ENCODE data around the gene ZBTB16. TPM values are rescaled to one million over a fixed set of nuclear protein-coding genes. Genes with fewer than 3 reads are reported as not detected.

ZBTB16 gene
- total and polyA plus RNA-seq, 2 donors (not counting 3 experiments of a cell fraction or from before 2014, with no cell fraction given), result 9.8 to 20.3 TPM

GRCh38 chr11:114256967-114257286, 197.4 kb downstream of the ZBTB16 start:
- CTCF ChIA-PET, result interaction anchor here (0.8 to 11.9 kb wide), 6 partner anchors 197 to 361 kb away, joined by 3 to 539 read pairs (median 122); partner anchors contain the start of gene ZBTB16

More at GRCh38 chr11:114256967-114257286, 197.4 kb downstream of the ZBTB16 start:
- intact Hi-C loops (cut with micrococcal nuclease), result loop anchor here (1.0 kb wide), 1 partner anchor 77 kb away; no protein-coding TSS in a partner anchor
- no peak for TF ChIP-seq EZH2 (IDR thresholded peaks at IDR 0.05; ENCODE audit: borderline replicate concordance, low read depth, low read length, severe bottlenecking)
- no peak for TF ChIP-seq POLR2AphosphoS5 (IDR thresholded peaks at IDR 0.05; ENCODE audit: insufficient read depth, low read depth, low read length)
- no peak for TF ChIP-seq FOS (IDR thresholded peaks at IDR 0.05; ENCODE audit: borderline replicate concordance, insufficient read depth, low read length)
- no peak for TF ChIP-seq JUN (IDR thresholded peaks at IDR 0.05; ENCODE audit: borderline replicate concordance, insufficient read depth, insufficient read length, low read depth)
- no peak for TF ChIP-seq MYC (IDR thresholded peaks at IDR 0.05; ENCODE audit: low read depth, low read length)
- no peak for TF ChIP-seq GATA2 (IDR thresholded peaks at IDR 0.05; ENCODE audit: insufficient read depth, insufficient read length, low read depth, low read length)
- no peak for TF ChIP-seq MAX (IDR thresholded peaks at IDR 0.05; ENCODE audit: insufficient read depth, insufficient read length)
- TF ChIP-seq CTCF (IDR thresholded peaks at IDR 0.05; ENCODE audit: extremely low read depth in 1 of 2, insufficient read depth in 1 of 2, low read depth in 1 of 2, low read length in 2 of 2), result no peak
- TF ChIP-seq POLR2A (IDR thresholded peaks at IDR 0.05; ENCODE audit: low read depth, low read length), result no peak
- Histone ChIP-seq H3K9me3 (replicated peaks; ENCODE audit: control insufficient read depth, insufficient read depth, low read length) (no peaks in the 10 kb centered on the region), H3K79me2 (ENCODE audit: control insufficient read depth, insufficient read depth, low read length) (no peaks in the 10 kb centered on the region), H3K4me1 (ENCODE audit: control insufficient read depth, extremely low read depth, insufficient read depth, low read length) (no peaks in the 10 kb centered on the region), H3K4me2 (ENCODE audit: insufficient read depth, low read length) (no peak overlapping the region), H3K36me3 (ENCODE audit: control insufficient read depth in 2 of 2, extremely low read depth in 1 of 2, insufficient read depth in 2 of 2, low read length in 2 of 2) (peaks cover 0 to 1% of the 10 kb centered on the region in 2 experiments), H3K27ac (ENCODE audit: insufficient read depth, low read depth, low read length) (no peak overlapping the region), H3K4me3 (replicated peaks in 1 of 3; ENCODE audit: insufficient read depth in 1 of 3, low read depth in 1 of 3, low read length in 3 of 3) (no peak overlapping the region), H4K20me1 (replicated peaks; ENCODE audit: control insufficient read depth, extremely low read depth, insufficient read depth, low read length) (no peaks in the 10 kb centered on the region), H3K9ac (replicated peaks; ENCODE audit: extremely low read depth, insufficient read depth, low read length) (no peak overlapping the region), H2AFZ (ENCODE audit: low read depth, low read length) (no peak overlapping the region), H3K9me1 (replicated peaks; ENCODE audit: control insufficient read depth, extremely low read depth, insufficient read depth, low read length) (no peaks in the 10 kb centered on the region), H3K27me3 (ENCODE audit: control insufficient read depth in 2 of 2, insufficient read depth in 2 of 2, low read length in 2 of 2) (no peaks in the 10 kb centered on the region)
- dilution Hi-C loops (cut with MboI; ENCODE audit: extremely low pct_ligation_motif_present, low sequenced_read_pairs), result loop anchor here (25.0 kb wide), 1 partner anchor 220 kb away; no protein-coding TSS in a partner anchor
- no TSS peak for BruUV-seq (replicated peaks)
- FAIRE-seq, result no peak
- POLR2A ChIA-PET, result no interaction called here
- DNase-seq (ENCODE audit: low read depth, low spot score), result no peak

Measured in endothelial cell of umbilical vein (primary cell).